ENCODE results near the gene NDUFS2.
A peak's percentile ranks its signal among the peaks of the same experiment; 100 is the strongest.
"Not testable (repeated sequence)": the region's sequence is repeated elsewhere in the genome, so short reads cannot be mapped to it uniquely, and the experiment has no call there.

The NDUFS2 gene

DNA sequence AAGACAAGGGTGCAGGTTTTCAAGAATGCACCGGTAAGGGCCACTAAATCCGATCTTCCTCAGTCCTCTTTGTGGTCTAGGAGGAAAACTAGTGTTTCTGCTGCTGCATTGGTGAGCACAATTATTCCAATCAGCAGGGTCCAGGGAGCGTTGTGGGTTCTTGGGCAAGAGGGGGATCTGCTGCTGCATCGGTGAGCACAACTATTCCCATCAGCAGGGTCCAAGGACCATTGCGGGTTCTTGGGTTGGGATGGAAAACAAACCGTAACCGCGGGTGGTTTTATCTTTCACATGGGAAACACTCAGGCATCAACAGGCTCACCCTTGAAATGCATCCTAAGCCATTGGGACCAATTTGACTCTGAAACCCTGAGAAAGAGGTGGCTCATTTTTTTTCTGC is 49.4 kb downstream of the NDUFS2 start:
- no peak for DNase-seq (ENCODE audit: low spot score)

DNA sequence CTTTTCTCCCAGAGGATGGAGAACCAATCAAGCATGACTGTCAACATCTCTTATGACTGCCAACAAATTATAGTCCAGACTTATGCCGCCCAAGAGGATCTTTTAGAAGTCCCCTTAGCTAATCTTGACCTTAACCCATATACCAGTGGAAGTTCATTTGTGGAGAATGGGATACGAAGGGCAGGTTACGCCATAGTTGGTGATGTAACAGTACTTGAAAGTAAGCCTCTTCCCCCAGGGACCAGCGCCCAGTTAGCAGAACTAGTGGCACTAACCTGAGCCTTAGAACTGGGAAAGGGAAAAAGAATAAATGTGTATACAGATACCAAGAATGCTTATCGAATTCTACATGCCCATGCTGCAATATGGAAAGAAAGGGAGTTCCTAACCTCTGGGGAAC is 53.1 kb downstream of the NDUFS2 start:
- not testable (repeated sequence) for DNase-seq (ENCODE audit: low spot score)

GRCh38 chr1:161255955-161256520 is 53.9 kb downstream of the NDUFS2 start:
- DNase-seq (ENCODE audit: low spot score): not testable (repeated sequence)

DNA sequence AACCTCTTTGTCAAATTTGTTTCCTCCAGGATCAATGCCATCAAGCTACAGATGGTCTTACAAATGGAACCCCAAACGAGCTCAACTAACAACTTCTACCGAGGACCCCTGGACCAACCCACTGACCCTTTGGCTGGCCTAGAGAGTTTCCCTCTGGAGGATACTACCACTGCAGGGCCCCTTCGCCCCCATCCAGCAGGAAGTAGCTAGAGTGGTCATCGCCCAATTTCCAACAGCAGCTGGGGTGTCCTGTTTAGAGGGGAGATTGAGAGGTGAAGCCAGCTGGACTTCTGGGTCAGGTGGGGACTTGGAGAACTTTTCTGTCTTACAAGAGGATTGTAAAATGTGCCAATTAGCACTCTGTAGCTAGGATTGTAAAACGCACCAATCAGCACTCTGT is 54.9 kb downstream of the NDUFS2 start:
- not testable (repeated sequence) for DNase-seq (ENCODE audit: low spot score)

GRCh38 chr1:161258439-161259344 is 56.5 kb downstream of the NDUFS2 start, which contains the start of gene PCP4L1:
Gene PCP4L1 (plus strand): TSS chr1:161258745. CDS start chr1:161258975, 230 bp downstream.
- peak; percentile 33 for DNase-seq (ENCODE audit: low spot score)

- no peak for DNase-seq (ENCODE audit: low spot score)
Observed at GRCh38 chr1:161259345-161259702, 57.2 kb downstream of the NDUFS2 start.

DNA sequence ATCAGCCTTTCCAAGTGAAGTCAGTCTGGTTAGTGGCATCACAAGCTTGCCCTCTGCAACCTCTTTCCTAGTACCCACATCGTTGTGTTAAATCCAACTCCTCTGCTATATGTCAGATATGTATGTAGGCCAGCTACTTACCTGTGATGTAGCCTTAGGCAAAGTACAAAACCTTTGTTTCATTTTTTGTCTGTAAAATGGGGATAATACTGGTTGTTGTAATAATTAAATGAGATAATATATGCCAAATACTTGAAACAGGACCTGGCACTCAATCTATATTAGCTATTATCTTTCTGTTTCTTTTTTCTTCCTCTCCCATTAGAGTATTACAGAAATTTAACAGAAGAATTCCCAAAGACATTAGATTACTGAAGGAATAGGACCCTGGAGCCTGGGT is 57.6 kb downstream of the NDUFS2 start:
- no peak for DNase-seq (ENCODE audit: low spot score)

DNA sequence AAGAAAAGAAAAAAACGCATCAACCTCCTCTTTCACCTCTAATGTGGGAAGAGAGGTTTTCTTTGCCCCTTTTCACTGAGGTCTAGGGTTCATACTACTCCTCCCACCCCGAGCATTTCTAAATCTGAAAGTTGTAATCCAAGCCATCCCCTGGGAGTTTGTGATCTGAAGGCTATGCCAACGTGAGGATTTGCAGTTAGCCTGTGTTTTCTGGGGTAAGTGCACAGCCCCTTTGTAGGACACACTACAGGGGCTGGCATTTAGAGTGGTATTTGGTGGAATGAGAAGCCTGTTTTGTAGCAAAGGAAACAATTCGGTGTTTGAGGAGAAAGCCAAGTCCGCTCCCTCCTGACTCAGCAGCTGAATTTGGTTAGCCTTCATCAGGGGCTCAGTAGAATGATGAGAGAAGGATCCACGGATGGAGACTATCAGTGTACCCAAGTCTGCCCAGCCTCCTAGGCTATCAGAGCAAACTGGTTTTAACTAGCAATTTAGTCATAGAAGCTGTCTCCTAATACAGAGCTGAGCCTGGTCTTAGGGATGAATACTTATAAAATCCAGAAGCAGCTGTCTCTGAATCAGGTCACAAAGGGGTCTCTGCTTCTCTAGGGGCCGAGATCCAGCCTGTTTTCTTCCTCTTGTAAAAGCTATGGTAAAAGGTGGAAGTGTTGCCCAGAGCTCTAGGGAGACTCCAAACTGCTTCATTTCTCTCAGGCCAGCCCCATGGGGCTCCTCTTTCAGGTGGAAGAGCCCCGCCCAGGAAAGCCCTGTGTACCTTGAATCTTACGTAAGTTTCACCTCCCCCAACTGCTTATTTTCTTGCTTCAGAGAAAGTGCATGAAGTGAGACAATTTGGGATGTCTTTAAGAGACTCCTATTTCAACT is 58.5 kb downstream of the NDUFS2 start:
- no peak for DNase-seq (ENCODE audit: low spot score)

- DNase-seq (ENCODE audit: low spot score): no peak
Observed at GRCh38 chr1:161261261-161262235, 59.4 kb downstream of the NDUFS2 start.

All from activated CD4-positive, alpha-beta T cell treated with anti-CD3 and anti-CD28 coated beads, Interleukin-2, Interleukin-4, amounts not matched to agents 100 ng/mL and 50 ng/mL, durations not matched to agents 16 hours and 8 hours (primary cell).